ENCODE measurements around the gene ZNF407. TPM values are rescaled to one million over a fixed set of nuclear protein-coding genes. Genes with fewer than 3 reads are reported as not detected.

The ZNF407 gene
- total and polyA plus RNA-seq, 4 donors = 2.8 to 34.9 (median 9.5) TPM

GRCh38 chr18:75060185-75060584 lies 462.5 kb downstream of the ZNF407 start:
- H3K4me3 ChIP-seq = no peak overlapping the region
- H3K36me3 ChIP-seq (ENCODE audit: control insufficient read depth in 4 of 4, insufficient read depth in 4 of 4, low read length in 4 of 4) = peaks cover 0 to 17% (median 3%) of the 10 kb centered on the region in 4 donors
- 95 to 97% methylated on average over 20 to 21 of the region's 21 CpGs for WGBS, 2 donors
- no peaks in the 10 kb centered on the region for H3K27me3 ChIP-seq (ENCODE audit: control insufficient read depth in 3 of 3, insufficient read depth in 3 of 3, low read length in 2 of 3)
- DNase-seq (no peak), ATAC-seq (ENCODE audit: insufficient read depth, low FRiP score) (no peak)
- H3K27ac ChIP-seq (ENCODE audit: low read depth in 1 of 2, low read length in 1 of 2) = no peak overlapping the region
- no peak for TF ChIP-seq CTCF (IDR thresholded peaks at IDR 0.05; ENCODE audit: control extremely low read depth, extremely low read depth)
- no peaks in the 10 kb centered on the region for H3K9me3 ChIP-seq (ENCODE audit: control insufficient read depth in 4 of 4, insufficient read depth in 3 of 4, low read length in 3 of 4)
- H3K9ac ChIP-seq (ENCODE audit: insufficient read depth in 1 of 2, low read length in 2 of 2) = no peak overlapping the region
- peaks cover 0 to 1% (median 0%) of the 10 kb centered on the region in 5 donors for H3K4me1 ChIP-seq (ENCODE audit: control insufficient read depth in 5 of 5, insufficient read depth in 5 of 5, low read length in 5 of 5)

- TF ChIP-seq CTCF (IDR thresholded peaks at IDR 0.05; ENCODE audit: control extremely low read depth, extremely low read depth) = no peak
- no peak for ATAC-seq (ENCODE audit: insufficient read depth, low FRiP score)
- H3K4me1 ChIP-seq (ENCODE audit: control insufficient read depth in 5 of 5, insufficient read depth in 5 of 5, low read length in 5 of 5) = peaks cover 0 to 5% (median 0%) of the 10 kb centered on the region in 5 donors
- H3K36me3 ChIP-seq (ENCODE audit: control insufficient read depth in 4 of 4, insufficient read depth in 4 of 4, low read length in 4 of 4) = peaks cover 0 to 17% (median 3%) of the 10 kb centered on the region in 4 donors
- H3K9me3 ChIP-seq (ENCODE audit: control insufficient read depth in 4 of 4, insufficient read depth in 3 of 4, low read length in 3 of 4) = no peaks in the 10 kb centered on the region
- no peak for DNase-seq
- H3K4me3 ChIP-seq = no peak overlapping the region
- no peak overlapping the region for H3K9ac ChIP-seq (ENCODE audit: insufficient read depth in 1 of 2, low read length in 2 of 2)
- no peaks in the 10 kb centered on the region for H3K27me3 ChIP-seq (ENCODE audit: control insufficient read depth in 3 of 3, insufficient read depth in 3 of 3, low read length in 2 of 3)
- H3K27ac ChIP-seq (ENCODE audit: low read depth in 1 of 2, low read length in 1 of 2) = no peak overlapping the region
- 97 to 98% methylated on average over 16 of the region's 16 CpGs for WGBS, 2 donors
Observed at GRCh38 chr18:75062297-75062886, 464.7 kb downstream of the ZNF407 start.

- TF ChIP-seq CTCF (IDR thresholded peaks at IDR 0.05; ENCODE audit: control extremely low read depth, extremely low read depth) = no peak
- Histone ChIP-seq H3K9me3 (ENCODE audit: control insufficient read depth in 4 of 4, insufficient read depth in 3 of 4, low read length in 3 of 4) (no peaks in the 10 kb centered on the region), H3K9ac (ENCODE audit: insufficient read depth in 1 of 2, low read length in 2 of 2) (no peak overlapping the region), H3K36me3 (ENCODE audit: control insufficient read depth in 4 of 4, insufficient read depth in 4 of 4, low read length in 4 of 4) (peaks cover 0 to 17% (median 3%) of the 10 kb centered on the region in 4 donors), H3K27me3 (ENCODE audit: control insufficient read depth in 3 of 3, insufficient read depth in 3 of 3, low read length in 2 of 3) (no peaks in the 10 kb centered on the region), H3K4me1 (ENCODE audit: control insufficient read depth in 5 of 5, insufficient read depth in 5 of 5, low read length in 5 of 5) (peaks cover 0 to 5% (median 0%) of the 10 kb centered on the region in 5 donors), H3K27ac (ENCODE audit: low read depth in 1 of 2, low read length in 1 of 2) (no peak overlapping the region), H3K4me3 (no peak overlapping the region)
- DNase-seq = no peak
- 97 to 99% methylated on average over 26 to 27 of the region's 27 CpGs for WGBS, 2 donors
- no peak for ATAC-seq (ENCODE audit: insufficient read depth, low FRiP score)
Observed at GRCh38 chr18:75063196-75063595, 465.5 kb downstream of the ZNF407 start.
